Measurements from ENCODE around the gene KIAA2012.

The KIAA2012 gene

GRCh38 chr2:202113571-202114142, 40.6 kb downstream of the KIAA2012 start:
- Histone ChIP-seq H3K27ac (ENCODE audit: low read depth, low read length) (no peak overlapping the region), H3K27me3 (ENCODE audit: control insufficient read depth, low read length) (peaks cover 16% of the 10 kb centered on the region), H3K36me3 (ENCODE audit: control insufficient read depth, low read length) (no peaks in the 10 kb centered on the region), H3K9me2 (replicated peaks; ENCODE audit: control insufficient read depth, low read length) (no peaks in the 10 kb centered on the region), H3K4me2 (ENCODE audit: low read length) (no peak overlapping the region), H3K79me2 (ENCODE audit: control insufficient read depth, low read length) (no peaks in the 10 kb centered on the region), H3K4me3 (ENCODE audit: low read length) (no peak overlapping the region), H3K4me1 (ENCODE audit: control insufficient read depth, low read length) (no peaks in the 10 kb centered on the region), H3K9me3 (ENCODE audit: control insufficient read depth, insufficient read depth, low read length) (no peaks in the 10 kb centered on the region), H4K20me1 (ENCODE audit: control insufficient read depth, insufficient read depth, low read depth, low read length) (no peaks in the 10 kb centered on the region), H3F3A (ENCODE audit: control insufficient read depth, insufficient read depth) (no peaks in the 10 kb centered on the region)
- TF ChIP-seq EZH2phosphoT487 (IDR thresholded peaks at IDR 0.05; ENCODE audit: borderline replicate concordance, low read length): no peak
- TF ChIP-seq, protein P1, sequence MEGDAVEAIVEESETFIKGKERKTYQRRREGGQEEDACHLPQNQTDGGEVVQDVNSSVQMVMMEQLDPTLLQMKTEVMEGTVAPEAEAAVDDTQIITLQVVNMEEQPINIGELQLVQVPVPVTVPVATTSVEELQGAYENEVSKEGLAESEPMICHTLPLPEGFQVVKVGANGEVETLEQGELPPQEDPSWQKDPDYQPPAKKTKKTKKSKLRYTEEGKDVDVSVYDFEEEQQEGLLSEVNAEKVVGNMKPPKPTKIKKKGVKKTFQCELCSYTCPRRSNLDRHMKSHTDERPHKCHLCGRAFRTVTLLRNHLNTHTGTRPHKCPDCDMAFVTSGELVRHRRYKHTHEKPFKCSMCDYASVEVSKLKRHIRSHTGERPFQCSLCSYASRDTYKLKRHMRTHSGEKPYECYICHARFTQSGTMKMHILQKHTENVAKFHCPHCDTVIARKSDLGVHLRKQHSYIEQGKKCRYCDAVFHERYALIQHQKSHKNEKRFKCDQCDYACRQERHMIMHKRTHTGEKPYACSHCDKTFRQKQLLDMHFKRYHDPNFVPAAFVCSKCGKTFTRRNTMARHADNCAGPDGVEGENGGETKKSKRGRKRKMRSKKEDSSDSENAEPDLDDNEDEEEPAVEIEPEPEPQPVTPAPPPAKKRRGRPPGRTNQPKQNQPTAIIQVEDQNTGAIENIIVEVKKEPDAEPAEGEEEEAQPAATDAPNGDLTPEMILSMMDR (IDR thresholded peaks at IDR 0.05; ENCODE audit: low read depth, low read length, poor library complexity, severe bottlenecking): no peak

DNA sequence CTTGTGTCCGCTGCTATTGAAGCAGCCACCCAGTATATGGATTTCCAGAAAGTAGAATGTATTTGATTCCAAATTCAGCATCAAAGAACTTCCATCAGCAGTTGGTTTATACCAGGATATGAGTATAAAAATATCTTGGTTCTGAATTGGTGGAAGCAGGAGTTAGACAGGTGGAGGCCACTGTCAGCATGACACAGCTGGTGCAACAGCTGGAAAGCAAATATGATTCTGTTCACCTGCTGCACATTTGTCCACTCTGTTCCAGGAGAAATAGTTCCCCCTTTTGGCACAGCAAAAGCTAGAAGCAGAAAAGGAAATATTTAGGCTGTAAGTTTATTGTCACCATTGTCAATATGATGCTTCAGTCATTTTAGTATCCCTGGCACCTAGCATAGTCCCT, 41.2 kb downstream of the KIAA2012 start:
- no peak overlapping the region for H3K4me2 ChIP-seq (ENCODE audit: low read length)
- no peaks in the 10 kb centered on the region for H3K79me2 ChIP-seq (ENCODE audit: control insufficient read depth, low read length)
- H3K9me2 ChIP-seq (replicated peaks; ENCODE audit: control insufficient read depth, low read length): no peaks in the 10 kb centered on the region
- TF ChIP-seq EZH2phosphoT487 (IDR thresholded peaks at IDR 0.05; ENCODE audit: borderline replicate concordance, low read length): no peak
- TF ChIP-seq, protein P1 (IDR thresholded peaks at IDR 0.05; ENCODE audit: low read depth, low read length, poor library complexity, severe bottlenecking): no peak
- H3F3A ChIP-seq (ENCODE audit: control insufficient read depth, insufficient read depth): no peaks in the 10 kb centered on the region
- H3K27me3 ChIP-seq (ENCODE audit: control insufficient read depth, low read length): peaks cover 16% of the 10 kb centered on the region
- H3K4me1 ChIP-seq (ENCODE audit: control insufficient read depth, low read length): no peaks in the 10 kb centered on the region
- no peaks in the 10 kb centered on the region for H4K20me1 ChIP-seq (ENCODE audit: control insufficient read depth, insufficient read depth, low read depth, low read length)
- H3K27ac ChIP-seq (ENCODE audit: low read depth, low read length): no peak overlapping the region
- H3K9me3 ChIP-seq (ENCODE audit: control insufficient read depth, insufficient read depth, low read length): no peaks in the 10 kb centered on the region
- no peaks in the 10 kb centered on the region for H3K36me3 ChIP-seq (ENCODE audit: control insufficient read depth, low read length)
- no peak overlapping the region for H3K4me3 ChIP-seq (ENCODE audit: low read length)

DNA sequence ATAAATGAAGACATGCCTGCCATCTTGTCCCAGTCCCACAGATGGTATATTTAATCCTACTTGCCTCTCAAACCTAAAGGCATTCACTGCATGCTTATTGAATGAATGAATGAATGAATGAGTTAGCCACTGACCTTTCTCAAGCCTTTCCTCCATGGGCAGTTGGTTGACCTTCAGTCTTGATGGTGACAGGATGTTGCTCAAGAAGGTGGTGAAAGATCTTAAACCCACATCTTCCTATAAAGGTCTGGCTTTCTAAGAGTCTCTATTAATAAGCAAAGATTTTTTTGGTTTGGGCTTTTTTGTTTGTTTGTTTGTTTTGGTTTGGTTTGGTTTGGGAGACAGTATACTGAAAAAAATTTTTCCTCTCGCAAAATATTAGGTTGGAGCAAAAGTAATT, 41.7 kb downstream of the KIAA2012 start:
- peaks cover 16% of the 10 kb centered on the region for H3K27me3 ChIP-seq (ENCODE audit: control insufficient read depth, low read length)
- no peaks in the 10 kb centered on the region for H3K79me2 ChIP-seq (ENCODE audit: control insufficient read depth, low read length)
- H4K20me1 ChIP-seq (ENCODE audit: control insufficient read depth, insufficient read depth, low read depth, low read length): no peaks in the 10 kb centered on the region
- H3K27ac ChIP-seq (ENCODE audit: low read depth, low read length): no peak overlapping the region
- TF ChIP-seq, protein P1 (IDR thresholded peaks at IDR 0.05; ENCODE audit: low read depth, low read length, poor library complexity, severe bottlenecking): no peak
- TF ChIP-seq EZH2phosphoT487 (IDR thresholded peaks at IDR 0.05; ENCODE audit: borderline replicate concordance, low read length): no peak
- H3K9me2 ChIP-seq (replicated peaks; ENCODE audit: control insufficient read depth, low read length): no peaks in the 10 kb centered on the region
- no peak overlapping the region for H3K4me2 ChIP-seq (ENCODE audit: low read length)
- no peaks in the 10 kb centered on the region for H3F3A ChIP-seq (ENCODE audit: control insufficient read depth, insufficient read depth)
- H3K4me1 ChIP-seq (ENCODE audit: control insufficient read depth, low read length): no peaks in the 10 kb centered on the region
- H3K4me3 ChIP-seq (ENCODE audit: low read length): no peak overlapping the region
- H3K9me3 ChIP-seq (ENCODE audit: control insufficient read depth, insufficient read depth, low read length): no peaks in the 10 kb centered on the region
- no peaks in the 10 kb centered on the region for H3K36me3 ChIP-seq (ENCODE audit: control insufficient read depth, low read length)
